ENCODE data around the gene ZHX3. TPM values are rescaled to one million over a fixed set of nuclear protein-coding genes. Genes with fewer than 3 reads are reported as not detected.

The ZHX3 gene
- total and polyA plus RNA-seq, 10 of the 15 experiments (the other 5 are each of a cell fraction or from before 2014, with no cell fraction given), result 1.3 to 14.0 (median 5.0) TPM

DNA sequence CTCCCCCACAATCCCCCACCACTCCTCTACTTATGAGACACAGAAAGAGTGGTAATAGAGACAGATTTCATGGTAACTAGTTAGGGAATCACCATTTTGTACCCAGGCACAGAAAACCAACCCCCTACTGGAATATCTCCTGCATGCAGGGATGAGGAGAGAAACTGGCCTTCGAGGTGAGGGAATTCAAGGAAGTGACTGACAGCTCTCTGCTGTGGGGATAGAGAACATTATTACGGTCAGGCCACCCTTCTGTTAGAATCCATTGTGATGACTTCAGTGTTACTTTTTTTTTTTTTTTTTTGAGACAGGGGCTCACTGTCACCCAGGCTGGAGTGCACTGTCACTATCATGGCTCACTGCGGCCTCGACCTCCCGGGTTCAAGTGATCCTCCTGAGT is 9.6 kb upstream of the ZHX3 start:
- Histone ChIP-seq H3K27ac (ENCODE audit: control insufficient read depth, insufficient read depth) (no peak overlapping the region), H2AFZ (ENCODE audit: control insufficient read depth, low read depth, low read length) (no peak overlapping the region), H3K4me2 (ENCODE audit: control insufficient read depth, insufficient read depth) (no peak overlapping the region), H3K4me3 (no peak overlapping the region), H3K9ac (ENCODE audit: control insufficient read depth, insufficient read depth, low read length) (no peak overlapping the region), H3K79me2 (ENCODE audit: control insufficient read depth, insufficient read depth, low read length) (no peaks in the 10 kb centered on the region), H3K36me3 (ENCODE audit: control insufficient read depth in 2 of 2, insufficient read depth in 2 of 2, low read length in 1 of 2) (no peaks in the 10 kb centered on the region), H3K27me3 (replicated peaks in 1 of 2; ENCODE audit: control insufficient read depth in 2 of 2, insufficient read depth in 2 of 2, low read length in 1 of 2) (no peaks in the 10 kb centered on the region), H4K20me1 (ENCODE audit: control insufficient read depth, insufficient read depth) (no peaks in the 10 kb centered on the region), H3K4me1 (ENCODE audit: control insufficient read depth, insufficient read depth, low read length) (peaks cover 6% of the 10 kb centered on the region), H3K9me3 (replicated peaks; ENCODE audit: control insufficient read depth, insufficient read depth, low read length) (no peaks in the 10 kb centered on the region)
- no peak for TF ChIP-seq ATF7 (IDR thresholded peaks at IDR 0.05; ENCODE audit: low read depth)
- TF ChIP-seq SPI1 (IDR thresholded peaks at IDR 0.05; ENCODE audit: borderline replicate concordance, insufficient read depth, low read depth, low read length), result no peak
- no peak for TF ChIP-seq HDAC2 (IDR thresholded peaks at IDR 0.05)
- no peak for TF ChIP-seq WRNIP1 (IDR thresholded peaks at IDR 0.05; ENCODE audit: borderline replicate concordance, low read depth, low read length)
- TF ChIP-seq FOXK2 (IDR thresholded peaks at IDR 0.05), result 0 out of 2 replicates have a peak, but pooled peaks have one; percentile 16
- no peak for TF ChIP-seq TCF3 (IDR thresholded peaks at IDR 0.05; ENCODE audit: borderline replicate concordance, insufficient read depth, low read depth, low read length)
- TF ChIP-seq HCFC1 (IDR thresholded peaks at IDR 0.05; ENCODE audit: low read length), result no peak
- intact Hi-C loops (cut with micrococcal nuclease; ENCODE audit: unreplicated experiment) (no loop called here), in situ Hi-C loops (cut with MboI) (no loop called here)
- POLR2A ChIA-PET, result no interaction called here
- CTCF ChIA-PET, result interaction anchor here (1.3 kb wide), 1 partner anchor 94 kb away, joined by 5 read pairs; no protein-coding TSS in a partner anchor
- SMC1A ChIA-PET (ENCODE audit: uncharacterized antibody, unreplicated experiment), result interaction anchor here (1.5 to 1.7 kb wide), 2 partner anchors 23 to 192 kb away, joined by 3 to 4 read pairs; no protein-coding TSS in a partner anchor
- RAD21 ChIA-PET (ENCODE audit: unreplicated experiment), result interaction anchor here (0.7 to 0.9 kb wide), 2 partner anchors 9 to 70 kb away, joined by 3 to 4 read pairs; no protein-coding TSS in a partner anchor
- WGBS (ENCODE audit: insufficient coverage, insufficient replicate concordance, low lambda C conversion rate, missing lambda C conversion rate), result 72% methylated on average over 5 of the region's 5 CpGs
- DNase-seq (ENCODE audit: low read depth, low spot score) (no peak), FAIRE-seq (no peak), ATAC-seq (no peak)
- no TSS peak for BruUV-seq (replicated peaks)

DNA sequence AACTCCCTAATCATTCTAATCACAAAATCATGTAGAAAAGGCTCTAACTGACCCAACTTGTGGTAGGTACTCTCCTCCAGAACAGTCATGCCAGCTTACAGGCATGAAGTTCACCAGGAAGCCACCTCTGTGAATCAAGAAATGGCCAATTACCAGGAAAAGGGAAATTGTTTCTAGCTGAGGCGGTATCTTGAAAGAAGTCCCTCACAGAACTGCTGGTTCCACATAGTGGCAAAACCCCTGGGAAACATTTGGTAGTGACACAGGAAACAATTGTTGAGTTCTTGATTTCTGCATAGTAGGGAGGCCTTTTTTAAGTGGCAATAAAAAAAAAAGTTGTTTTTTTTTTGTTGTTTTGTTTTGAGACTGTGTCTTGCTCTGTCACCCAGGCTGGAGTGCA is 3.4 kb upstream of the ZHX3 start:
- intact Hi-C loops (cut with micrococcal nuclease; ENCODE audit: unreplicated experiment) (no loop called here), in situ Hi-C loops (cut with MboI) (no loop called here)
- 100% methylated on average over 1 of the region's 1 CpG for WGBS (ENCODE audit: insufficient coverage, insufficient replicate concordance, low lambda C conversion rate, missing lambda C conversion rate)
- no peaks in the 10 kb centered on the region for H3K27me3 ChIP-seq (replicated peaks in 1 of 2; ENCODE audit: control insufficient read depth in 2 of 2, insufficient read depth in 2 of 2, low read length in 1 of 2)
- no peak overlapping the region for H3K4me3 ChIP-seq
- FAIRE-seq (no peak), ATAC-seq (no peak), DNase-seq (ENCODE audit: low read depth, low spot score) (no peak)
- ChIA-PET CTCF (no interaction called here), SMC1A (ENCODE audit: uncharacterized antibody, unreplicated experiment) (interaction anchor here (0.5 to 1.0 kb wide), 2 partner anchors 19 to 177 kb away, joined by 3 to 4 read pairs; partner anchors contain the start of gene LPIN3), RAD21 (ENCODE audit: unreplicated experiment) (no interaction called here), POLR2A (no interaction called here)
- no TSS peak for BruUV-seq (replicated peaks)
- H3K4me1 ChIP-seq (ENCODE audit: control insufficient read depth, insufficient read depth, low read length), result peaks cover 3% of the 10 kb centered on the region; the same call in 1 of the 2 replicates
- H4K20me1 ChIP-seq (ENCODE audit: control insufficient read depth, insufficient read depth), result no peaks in the 10 kb centered on the region
- no peaks in the 10 kb centered on the region for H3K9me3 ChIP-seq (replicated peaks; ENCODE audit: control insufficient read depth, insufficient read depth, low read length)
- no peak overlapping the region for H3K4me2 ChIP-seq (ENCODE audit: control insufficient read depth, insufficient read depth)
- TF ChIP-seq, protein P1, sequence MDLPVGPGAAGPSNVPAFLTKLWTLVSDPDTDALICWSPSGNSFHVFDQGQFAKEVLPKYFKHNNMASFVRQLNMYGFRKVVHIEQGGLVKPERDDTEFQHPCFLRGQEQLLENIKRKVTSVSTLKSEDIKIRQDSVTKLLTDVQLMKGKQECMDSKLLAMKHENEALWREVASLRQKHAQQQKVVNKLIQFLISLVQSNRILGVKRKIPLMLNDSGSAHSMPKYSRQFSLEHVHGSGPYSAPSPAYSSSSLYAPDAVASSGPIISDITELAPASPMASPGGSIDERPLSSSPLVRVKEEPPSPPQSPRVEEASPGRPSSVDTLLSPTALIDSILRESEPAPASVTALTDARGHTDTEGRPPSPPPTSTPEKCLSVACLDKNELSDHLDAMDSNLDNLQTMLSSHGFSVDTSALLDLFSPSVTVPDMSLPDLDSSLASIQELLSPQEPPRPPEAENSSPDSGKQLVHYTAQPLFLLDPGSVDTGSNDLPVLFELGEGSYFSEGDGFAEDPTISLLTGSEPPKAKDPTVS (IDR thresholded peaks at IDR 0.05; ENCODE audit: low read depth, low read length), result no peak
- TF ChIP-seq GABPA (IDR thresholded peaks at IDR 0.05; ENCODE audit: low read depth), result 0 out of 2 replicates have a peak, but pooled peaks have one; percentile 28
- H3K9ac ChIP-seq (ENCODE audit: control insufficient read depth, insufficient read depth, low read length), result no peak overlapping the region
- H3K79me2 ChIP-seq (ENCODE audit: control insufficient read depth, insufficient read depth, low read length), result peaks cover 8% of the 10 kb centered on the region
- H3K27ac ChIP-seq (ENCODE audit: control insufficient read depth, insufficient read depth), result no peak overlapping the region
- H2AFZ ChIP-seq (ENCODE audit: control insufficient read depth, low read depth, low read length), result no peak overlapping the region
- no peaks in the 10 kb centered on the region for H3K36me3 ChIP-seq (ENCODE audit: control insufficient read depth in 2 of 2, insufficient read depth in 2 of 2, low read length in 1 of 2)
